ENCODE measurements around the gene PROSER1.

DNA sequence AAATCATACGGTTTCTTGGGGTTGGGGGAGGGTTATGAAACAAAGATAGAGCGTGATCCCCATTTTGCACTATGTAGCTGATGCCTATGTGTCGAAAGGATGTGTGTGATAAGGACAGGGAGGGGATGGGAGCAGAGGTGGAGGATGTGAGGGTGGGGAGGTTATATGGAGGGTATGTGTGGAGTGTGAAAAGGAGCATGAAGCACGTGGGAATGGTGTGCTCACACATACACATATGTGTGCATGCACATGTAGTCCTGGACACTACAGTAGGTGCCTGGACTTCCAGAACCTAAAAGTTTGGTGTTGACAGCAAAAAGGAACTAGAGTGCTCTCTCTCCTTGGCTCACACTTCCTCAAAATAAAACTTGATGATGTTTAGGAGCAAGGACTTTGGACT, 72.6 kb downstream of the PROSER1 start:
- TF ChIP-seq, protein P1, sequence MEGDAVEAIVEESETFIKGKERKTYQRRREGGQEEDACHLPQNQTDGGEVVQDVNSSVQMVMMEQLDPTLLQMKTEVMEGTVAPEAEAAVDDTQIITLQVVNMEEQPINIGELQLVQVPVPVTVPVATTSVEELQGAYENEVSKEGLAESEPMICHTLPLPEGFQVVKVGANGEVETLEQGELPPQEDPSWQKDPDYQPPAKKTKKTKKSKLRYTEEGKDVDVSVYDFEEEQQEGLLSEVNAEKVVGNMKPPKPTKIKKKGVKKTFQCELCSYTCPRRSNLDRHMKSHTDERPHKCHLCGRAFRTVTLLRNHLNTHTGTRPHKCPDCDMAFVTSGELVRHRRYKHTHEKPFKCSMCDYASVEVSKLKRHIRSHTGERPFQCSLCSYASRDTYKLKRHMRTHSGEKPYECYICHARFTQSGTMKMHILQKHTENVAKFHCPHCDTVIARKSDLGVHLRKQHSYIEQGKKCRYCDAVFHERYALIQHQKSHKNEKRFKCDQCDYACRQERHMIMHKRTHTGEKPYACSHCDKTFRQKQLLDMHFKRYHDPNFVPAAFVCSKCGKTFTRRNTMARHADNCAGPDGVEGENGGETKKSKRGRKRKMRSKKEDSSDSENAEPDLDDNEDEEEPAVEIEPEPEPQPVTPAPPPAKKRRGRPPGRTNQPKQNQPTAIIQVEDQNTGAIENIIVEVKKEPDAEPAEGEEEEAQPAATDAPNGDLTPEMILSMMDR (IDR thresholded peaks at IDR 0.05), result no peak
- no peak for TF ChIP-seq EP300 (IDR thresholded peaks at IDR 0.05)

Data from tibial nerve (tissue), 4 donors.